Duodenal mucosa (tissue), 2 donors: ENCODE measurements around the gene GNLY.

Experiments used
- H3K27ac ChIP-seq: one replicate; pipeline ENCODE4 v1.7.0; 2013; ENCODE audit warnings: low read depth, low read length
- H3K27me3 ChIP-seq, 2 donors: one replicate each; pipeline ENCODE4 v1.7.0; 2013; ENCODE audit warnings: low read length in 2 of 2, control low read depth in 1 of 2; ENCODE audit not compliant: insufficient read depth in 2 of 2, control insufficient read depth in 1 of 2
- H3K36me3 ChIP-seq, 2 donors: one replicate each; pipeline ENCODE4 v1.7.0; 2013; ENCODE audit warnings: low read length in 2 of 2, control low read depth in 1 of 2; ENCODE audit not compliant: insufficient read depth in 2 of 2, control insufficient read depth in 1 of 2
- H3K4me1 ChIP-seq, 2 donors: one replicate each; pipeline ENCODE4 v1.7.0; 2013; ENCODE audit warnings: low read length in 2 of 2, control low read depth in 1 of 2; ENCODE audit not compliant: insufficient read depth in 2 of 2, control insufficient read depth in 1 of 2
- H3K4me3 ChIP-seq, 2 donors: one replicate each; pipeline ENCODE4 v1.7.0; 2013; ENCODE audit warnings: low read length in 2 of 2, low read depth in 1 of 2
- H3K9ac ChIP-seq, 2 donors: one replicate each; pipeline ENCODE4 v1.7.0; 2013; ENCODE audit warnings: low read length in 2 of 2, low read depth in 1 of 2
- H3K9me3 ChIP-seq, 2 donors: one replicate each; pipeline ENCODE4 v1.7.0; 2013; ENCODE audit warnings: low read length in 2 of 2, control low read depth in 1 of 2; ENCODE audit not compliant: control insufficient read depth in 1 of 2

Gene GNLY

DNA sequence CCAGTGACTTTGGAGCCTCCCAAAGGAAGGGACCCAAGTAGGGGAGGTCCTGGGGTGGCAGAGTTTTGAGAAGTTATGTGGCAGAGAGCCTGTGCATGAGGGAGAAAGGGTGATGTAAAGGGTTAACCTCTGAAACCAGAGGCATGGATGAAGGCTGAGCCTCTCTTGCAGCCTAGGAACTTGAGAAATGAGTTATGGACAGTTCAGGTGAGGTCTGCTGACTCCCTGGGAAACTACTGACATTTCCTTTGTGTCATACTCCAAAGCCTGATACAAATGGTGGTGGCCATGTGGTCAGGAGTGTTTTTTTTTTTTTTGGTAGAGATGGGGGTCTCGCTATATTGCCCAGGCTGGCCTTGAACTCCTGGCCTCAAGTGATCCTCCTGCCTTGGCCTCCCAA is 12.4 kb upstream of the GNLY start:
- no peaks in the 10 kb centered on the region for H3K27me3 ChIP-seq
- H3K9me3 ChIP-seq, result no peaks in the 10 kb centered on the region
- H3K27ac ChIP-seq, result no peak overlapping the region
- no peak overlapping the region for H3K9ac ChIP-seq
- no peaks in the 10 kb centered on the region for H3K36me3 ChIP-seq
- H3K4me1 ChIP-seq, result peaks cover 8 to 9% of the 10 kb centered on the region in 2 donors
- no peak overlapping the region for H3K4me3 ChIP-seq

DNA sequence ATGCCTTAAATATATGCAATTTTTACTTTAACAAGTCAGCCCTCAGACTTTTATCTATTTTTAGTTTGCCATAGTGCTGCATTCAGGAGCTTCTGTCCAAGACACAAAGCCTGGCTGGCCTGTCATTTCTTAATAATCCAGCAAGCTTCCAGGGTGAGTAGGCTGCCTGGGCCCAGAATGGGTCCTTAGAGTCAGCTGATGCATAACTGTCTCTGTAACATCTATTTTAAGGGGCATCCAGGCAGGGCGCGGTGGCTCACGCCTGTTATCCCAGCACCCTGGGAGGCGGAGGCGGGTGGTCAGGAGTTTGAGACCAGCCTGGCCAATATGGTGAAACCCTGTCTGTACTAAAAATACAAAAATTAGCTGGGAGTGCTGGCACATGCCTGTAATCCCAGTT is 11.8 kb upstream of the GNLY start:
- Histone ChIP-seq H3K36me3 (no peaks in the 10 kb centered on the region), H3K4me1 (peaks cover 8 to 9% of the 10 kb centered on the region in 2 donors), H3K9me3 (no peaks in the 10 kb centered on the region), H3K9ac (no peak overlapping the region), H3K4me3 (no peak overlapping the region), H3K27ac (no peak overlapping the region), H3K27me3 (no peaks in the 10 kb centered on the region)

- Histone ChIP-seq H3K9ac (no peak overlapping the region), H3K36me3 (no peaks in the 10 kb centered on the region), H3K9me3 (no peaks in the 10 kb centered on the region), H3K27me3 (no peaks in the 10 kb centered on the region), H3K4me3 (no peak overlapping the region), H3K4me1 (no peaks in the 10 kb centered on the region), H3K27ac (no peak overlapping the region)
Observed at GRCh38 chr2:85684380-85684779, 9.8 kb upstream of the GNLY start.

DNA sequence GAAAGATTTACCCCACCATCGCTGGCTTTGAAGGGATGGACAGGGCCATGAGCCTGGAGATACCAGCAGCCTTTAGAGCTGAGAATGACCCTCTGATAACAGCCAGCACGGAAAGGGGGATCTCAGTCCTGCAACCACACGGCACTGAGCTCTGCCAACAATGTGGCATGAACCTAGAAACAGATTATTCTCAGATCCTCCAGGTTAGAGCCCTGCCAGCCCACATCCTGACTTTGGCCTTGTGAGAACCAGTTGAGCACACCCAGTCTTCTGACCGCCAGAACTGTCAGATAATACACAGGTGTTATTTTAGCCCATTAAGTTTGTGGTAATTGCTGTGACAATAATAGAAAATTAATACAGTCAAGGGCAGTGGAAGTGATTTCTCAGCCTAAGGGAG is 9.4 kb upstream of the GNLY start:
- H3K27me3 ChIP-seq, result no peaks in the 10 kb centered on the region
- no peak overlapping the region for H3K4me3 ChIP-seq
- no peak overlapping the region for H3K9ac ChIP-seq
- H3K27ac ChIP-seq, result no peak overlapping the region
- H3K36me3 ChIP-seq, result no peaks in the 10 kb centered on the region
- no peaks in the 10 kb centered on the region for H3K4me1 ChIP-seq
- H3K9me3 ChIP-seq, result no peaks in the 10 kb centered on the region

DNA sequence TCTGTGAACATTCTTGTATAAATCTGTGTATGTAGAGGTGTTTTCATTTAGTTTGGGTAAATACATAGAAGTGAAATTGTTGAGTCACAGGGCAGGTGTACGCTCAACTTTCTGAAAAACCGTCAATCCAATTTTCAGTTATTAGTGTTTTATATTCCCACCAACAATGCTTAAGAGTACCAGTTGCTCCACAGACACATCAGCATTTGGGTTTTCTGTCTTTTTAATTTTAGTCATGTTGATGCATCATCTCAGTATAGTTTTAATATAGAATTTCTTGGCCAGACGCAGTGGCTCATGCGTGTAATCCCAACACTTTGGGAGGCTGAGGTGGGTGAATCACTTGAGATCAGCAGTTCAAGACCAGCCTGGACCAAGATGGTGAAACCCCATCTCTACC is 3.2 kb upstream of the GNLY start:
- Histone ChIP-seq H3K4me1 (no peaks in the 10 kb centered on the region), H3K4me3 (no peak overlapping the region), H3K9me3 (no peaks in the 10 kb centered on the region), H3K9ac (no peak overlapping the region), H3K27me3 (no peaks in the 10 kb centered on the region), H3K27ac (no peak overlapping the region), H3K36me3 (no peaks in the 10 kb centered on the region)

- Histone ChIP-seq H3K4me1 (no peaks in the 10 kb centered on the region), H3K9ac (no peak overlapping the region), H3K4me3 (no peak overlapping the region), H3K9me3 (no peaks in the 10 kb centered on the region), H3K36me3 (no peaks in the 10 kb centered on the region), H3K27me3 (no peaks in the 10 kb centered on the region), H3K27ac (no peak overlapping the region)
Observed at GRCh38 chr2:85692039-85692645, 2.0 kb upstream of the GNLY start.

DNA sequence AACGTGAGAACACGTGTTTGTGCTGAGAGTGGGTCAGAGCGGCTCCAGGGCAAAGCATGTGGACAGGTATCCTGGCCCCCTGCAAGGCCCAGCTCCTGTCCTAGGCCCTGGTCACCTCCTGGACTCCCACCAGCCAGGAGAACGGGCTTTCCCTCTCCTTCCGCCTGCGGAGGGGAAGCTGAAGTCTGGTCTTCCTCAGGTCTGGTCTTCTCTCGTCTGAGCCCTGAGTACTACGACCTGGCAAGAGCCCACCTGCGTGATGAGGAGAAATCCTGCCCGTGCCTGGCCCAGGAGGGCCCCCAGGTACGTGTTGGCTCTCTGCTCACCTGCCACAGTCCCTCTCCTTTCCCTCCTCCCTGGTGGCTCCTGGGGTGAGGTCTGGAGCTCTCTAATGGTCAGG is 963 bp downstream of the GNLY start:
- Histone ChIP-seq H3K27ac (no peak overlapping the region), H3K36me3 (no peaks in the 10 kb centered on the region), H3K9ac (no peak overlapping the region), H3K27me3 (no peaks in the 10 kb centered on the region), H3K4me1 (no peaks in the 10 kb centered on the region), H3K4me3 (no peak overlapping the region), H3K9me3 (no peaks in the 10 kb centered on the region)

DNA sequence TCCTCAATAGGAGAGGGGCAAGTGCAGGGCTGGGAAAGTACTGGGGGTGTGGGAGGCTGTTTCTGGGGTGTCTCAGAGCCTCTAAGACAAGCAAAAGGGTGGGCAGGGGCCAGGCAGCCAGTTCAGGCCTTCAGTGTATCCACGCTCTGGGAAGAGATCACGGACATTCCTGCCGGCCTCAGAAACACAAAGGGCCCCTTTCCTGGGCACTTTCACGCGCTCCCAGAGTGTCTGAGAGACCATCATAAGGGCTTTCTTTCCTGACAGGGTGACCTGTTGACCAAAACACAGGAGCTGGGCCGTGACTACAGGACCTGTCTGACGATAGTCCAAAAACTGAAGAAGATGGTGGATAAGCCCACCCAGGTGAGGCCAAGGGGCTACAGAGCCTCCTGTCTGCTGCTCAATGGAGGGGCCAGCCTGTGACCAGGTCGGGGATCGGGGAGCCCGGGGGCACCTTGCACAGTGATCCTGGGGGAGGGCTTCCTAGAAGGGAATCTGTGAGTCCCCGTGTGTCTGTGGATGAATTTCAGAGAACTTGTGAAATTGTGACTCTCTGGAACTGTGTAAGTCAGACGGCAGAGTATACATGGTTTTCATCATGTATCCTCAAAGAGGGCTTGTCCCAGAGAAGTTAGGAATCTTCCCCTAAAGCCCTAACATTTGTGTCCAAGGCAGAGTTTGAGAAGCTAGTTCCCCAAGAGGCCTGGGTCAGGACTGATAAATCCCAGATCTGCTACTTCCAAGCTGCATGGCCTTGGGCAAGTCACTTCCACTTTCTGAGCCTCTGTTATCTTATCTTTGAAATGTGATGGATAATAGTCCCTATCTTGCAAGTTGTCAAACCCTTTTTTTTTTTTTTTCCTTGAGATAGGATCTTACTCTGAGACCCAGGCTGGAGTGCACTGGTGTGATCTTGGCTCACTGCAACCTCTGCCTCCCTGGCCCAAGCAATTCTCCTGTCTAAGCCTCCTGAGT is 1.8 kb downstream of the GNLY start:
- Histone ChIP-seq H3K27ac (no peak overlapping the region), H3K4me3 (no peak overlapping the region)

GRCh38 chr2:85697096-85697495 is 2.9 kb downstream of the GNLY start:
- Histone ChIP-seq H3K27ac (no peak overlapping the region), H3K36me3 (no peaks in the 10 kb centered on the region), H3K4me1 (no peaks in the 10 kb centered on the region), H3K4me3 (no peak overlapping the region), H3K9me3 (no peaks in the 10 kb centered on the region), H3K9ac (no peak overlapping the region), H3K27me3 (no peaks in the 10 kb centered on the region)

More for the DNA sequence above, 1.8 kb downstream of the GNLY start:
- Histone ChIP-seq H3K27me3 (no peaks in the 10 kb centered on the region), H3K9ac (no peak overlapping the region), H3K9me3 (no peaks in the 10 kb centered on the region), H3K4me1 (no peaks in the 10 kb centered on the region), H3K36me3 (no peaks in the 10 kb centered on the region)

DNA sequence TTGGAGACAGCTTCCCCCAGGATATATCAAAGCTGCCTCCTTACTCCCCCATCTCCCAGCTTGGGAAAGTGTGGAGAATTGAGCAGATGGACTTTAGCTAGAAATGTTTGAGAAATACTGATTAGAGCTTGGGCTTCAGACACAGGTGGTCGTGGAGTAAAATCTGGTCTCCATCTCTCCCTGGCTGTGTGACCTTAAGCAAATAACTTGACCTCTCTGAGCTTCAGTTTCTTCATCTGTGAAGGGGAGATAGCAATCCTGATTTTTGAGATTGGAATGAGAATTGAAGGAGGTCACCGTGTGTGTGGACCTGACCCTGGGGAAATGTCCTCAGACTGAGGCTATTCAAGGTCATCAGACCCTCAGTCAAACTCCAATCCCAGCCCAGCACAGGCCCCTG is 3.6 kb downstream of the GNLY start:
- no peak overlapping the region for H3K9ac ChIP-seq

More for the DNA sequence above, 3.6 kb downstream of the GNLY start:
- no peaks in the 10 kb centered on the region for H3K4me1 ChIP-seq
- H3K27ac ChIP-seq, result no peak overlapping the region
- no peak overlapping the region for H3K4me3 ChIP-seq
- H3K36me3 ChIP-seq, result no peaks in the 10 kb centered on the region
- no peaks in the 10 kb centered on the region for H3K9me3 ChIP-seq
- no peaks in the 10 kb centered on the region for H3K27me3 ChIP-seq
